Stomach (tissue), 4 donors: ENCODE results near the gene PPP1R12A.

ENCODE experiments used
- CTCF ChIP-seq, 7 experiments: fragments of 450-650 bp in 4 of 7; fragments of 200-600 bp in 3 of 7; sonication (generic) in 3 of 7; IDR thresholded peaks; one replicate each; pipeline ENCODE4 v1.5.1; 2016 to 2019; ENCODE audit warnings: antibody characterized with exemption in 7 of 7, control low read depth in 2 of 7, mild to moderate bottlenecking in 1 of 7
- POLR2A ChIP-seq, 4 donors: fragments of 450-650 bp; IDR thresholded peaks; one replicate each; pipeline ENCODE4 v1.6.1; 2016; ENCODE audit warnings: antibody characterized with exemption in 4 of 4, control low read depth in 2 of 4, mild to moderate bottlenecking in 1 of 4, moderate library complexity in 1 of 4
- POLR2AphosphoS5 ChIP-seq, 3 donors: sonication (generic); formaldehyde crosslinking; IDR thresholded peaks; one replicate each; pipeline ENCODE4 v1.6.1; 2016; ENCODE audit warnings: antibody characterized with exemption in 3 of 3

- TF ChIP-seq CTCF (IDR thresholded peaks at IDR 0.05) (no peak), POLR2A (IDR thresholded peaks at IDR 0.05) (no peak), POLR2AphosphoS5 (IDR thresholded peaks at IDR 0.05) (no peak)
Observed at GRCh38 chr12:79982086-79983062, 47.5 kb upstream of the PPP1R12A start.
